Measurements from ENCODE around the gene KRTCAP3. TPM values are rescaled to one million over a fixed set of nuclear protein-coding genes. Genes with fewer than 3 reads are reported as not detected.

KRTCAP3 gene, protein sequence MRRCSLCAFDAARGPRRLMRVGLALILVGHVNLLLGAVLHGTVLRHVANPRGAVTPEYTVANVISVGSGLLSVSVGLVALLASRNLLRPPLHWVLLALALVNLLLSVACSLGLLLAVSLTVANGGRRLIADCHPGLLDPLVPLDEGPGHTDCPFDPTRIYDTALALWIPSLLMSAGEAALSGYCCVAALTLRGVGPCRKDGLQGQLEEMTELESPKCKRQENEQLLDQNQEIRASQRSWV
- 12.5 and 12.6 TPM in 2 replicates for polyA plus RNA-seq (2013)

DNA sequence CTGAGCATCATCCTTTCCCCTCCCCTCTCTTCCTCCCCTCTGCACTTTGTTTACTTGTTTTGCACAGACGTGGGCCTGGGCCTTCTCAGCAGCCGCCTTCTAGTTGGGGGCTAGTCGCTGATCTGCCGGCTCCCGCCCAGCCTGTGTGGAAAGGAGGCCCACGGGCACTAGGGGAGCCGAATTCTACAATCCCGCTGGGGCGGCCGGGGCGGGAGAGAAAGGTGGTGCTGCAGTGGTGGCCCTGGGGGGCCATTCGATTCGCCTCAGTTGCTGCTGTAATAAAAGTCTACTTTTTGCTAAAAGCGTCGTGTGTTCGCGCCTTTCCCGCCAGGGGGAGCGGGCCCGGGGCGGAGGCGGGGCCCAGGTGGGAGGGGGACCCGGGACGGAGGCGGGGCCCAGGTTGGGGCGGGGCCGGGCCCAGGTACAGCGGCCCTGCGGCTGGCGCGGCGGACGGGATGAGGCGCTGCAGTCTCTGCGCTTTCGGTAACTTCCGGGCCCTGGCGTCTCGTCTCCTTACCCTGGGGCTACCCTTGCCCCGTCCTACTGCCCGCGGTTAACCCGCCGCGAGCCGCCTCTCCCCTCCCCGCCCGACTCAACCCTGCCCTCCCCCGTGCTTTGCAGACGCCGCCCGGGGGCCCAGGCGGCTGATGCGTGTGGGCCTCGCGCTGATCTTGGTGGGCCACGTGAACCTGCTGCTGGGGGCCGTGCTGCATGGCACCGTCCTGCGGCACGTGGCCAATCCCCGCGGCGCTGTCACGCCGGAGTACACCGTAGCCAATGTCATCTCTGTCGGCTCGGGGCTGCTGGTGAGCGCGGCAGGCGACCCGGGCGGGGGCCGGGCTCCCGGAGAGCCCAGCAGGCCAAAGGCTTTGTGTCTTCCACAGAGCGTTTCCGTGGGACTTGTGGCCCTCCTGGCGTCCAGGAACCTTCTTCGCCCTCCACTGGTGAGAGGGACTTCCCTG lies at the start of gene KRTCAP3:
Gene KRTCAP3, plus strand, starts transcription at position 424 of the 962 bp plus-strand sequence. Its CDS starts 32 bp downstream, at position 456.
- peak within 1 kb of the TSS; percentile 82 for H4K8ac ChIP-seq (ENCODE audit: low read depth, low read length)
- peaks cover 32 to 42% of the 10 kb centered on the region in 2 experiments for H3K36me3 ChIP-seq (ENCODE audit: control insufficient read depth in 1 of 2, insufficient read depth in 2 of 2, low read length in 2 of 2)
- DNase-seq: peak; percentile 79 to 91
- peaks cover 3% of the 10 kb centered on the region for H3K79me2 ChIP-seq (ENCODE audit: control insufficient read depth, insufficient read depth, low read length, poor library complexity)
- H3K4me2 ChIP-seq (ENCODE audit: low read length): peak within 1 kb of the TSS; percentile 72
- H2BK12ac ChIP-seq (ENCODE audit: low read length): peak within 1 kb of the TSS; percentile 46
- H3K23ac ChIP-seq (ENCODE audit: low read length): no peak within 1 kb of the TSS
- H2BK120ac ChIP-seq (ENCODE audit: insufficient read depth, low read length, poor library complexity): peak within 1 kb of the TSS; percentile 21
- H3K79me1 ChIP-seq (ENCODE audit: low read length): peaks cover 6% of the 10 kb centered on the region
- peak within 1 kb of the TSS; percentile 88 for H4K12ac ChIP-seq (ENCODE audit: low read depth, low read length)
- H3K9ac ChIP-seq (ENCODE audit: low read length): peak within 1 kb of the TSS; percentile 10
- H3K4me3 ChIP-seq (ENCODE audit: low read depth, low read length): peak within 1 kb of the TSS; percentile 71
- H3K27ac ChIP-seq (ENCODE audit: low read depth, low read length): peak within 1 kb of the TSS; percentile 14
- peak within 1 kb of the TSS; percentile 38 for H3K4ac ChIP-seq (ENCODE audit: low read depth, low read length)
- H3K9me3 ChIP-seq (ENCODE audit: insufficient read depth, low read depth, low read length): no peaks in the 10 kb centered on the region
- H3K14ac ChIP-seq (ENCODE audit: low read length): peak within 1 kb of the TSS; percentile 94
- H2AK5ac ChIP-seq (ENCODE audit: low read length): peak within 1 kb of the TSS; percentile 73
- WGBS (ENCODE audit: extremely low coverage, insufficient coverage, insufficient read length): no CpG with 5 or more reads among the region's 80 CpGs
- H4K91ac ChIP-seq (ENCODE audit: low read depth, low read length): peak within 1 kb of the TSS; percentile 72
- peak within 1 kb of the TSS; percentile 93 for H3K18ac ChIP-seq (ENCODE audit: low read length)
- peaks cover 2 to 12% of the 10 kb centered on the region in 2 experiments for H3K4me1 ChIP-seq (ENCODE audit: control insufficient read depth in 1 of 2, insufficient read depth in 2 of 2, low read length in 2 of 2)
- H2AFZ ChIP-seq (ENCODE audit: insufficient read depth, low read length, poor library complexity): peak within 1 kb of the TSS; percentile 92
- H2BK5ac ChIP-seq (ENCODE audit: low read depth, low read length, poor library complexity): peak within 1 kb of the TSS; percentile 9
- no peaks in the 10 kb centered on the region for H3K27me3 ChIP-seq (ENCODE audit: insufficient read depth, low read length)

DNA sequence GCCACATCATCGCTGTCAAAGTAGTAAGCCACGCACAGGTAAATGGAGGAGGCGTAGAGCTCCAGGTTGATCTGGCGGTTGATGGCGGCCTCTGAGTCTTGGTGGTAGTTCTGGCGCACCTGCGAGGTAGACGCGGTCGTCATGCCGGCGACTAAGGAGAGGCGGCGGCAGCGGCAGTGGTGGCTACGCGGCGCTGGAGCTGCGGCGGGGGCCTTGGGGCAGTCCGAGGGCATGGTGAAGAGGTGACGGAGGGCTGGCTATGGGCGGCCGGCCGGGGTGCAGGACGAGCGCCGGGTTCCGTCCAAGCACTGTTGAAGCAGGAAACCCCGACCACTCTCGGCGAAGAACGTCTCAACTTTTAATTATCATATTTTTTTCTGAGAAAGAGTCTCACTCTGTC lies 49.0 kb upstream of the KRTCAP3 start:
- Histone ChIP-seq H3K14ac (ENCODE audit: low read length) (no peak overlapping the region), H4K8ac (ENCODE audit: low read depth, low read length) (no peak overlapping the region), H2BK12ac (ENCODE audit: low read length) (no peak overlapping the region), H3K9ac (ENCODE audit: low read length) (no peak overlapping the region), H3K79me2 (ENCODE audit: control insufficient read depth, insufficient read depth, low read length, poor library complexity) (peaks cover 5% of the 10 kb centered on the region), H3K9me3 (ENCODE audit: insufficient read depth, low read depth, low read length) (no peaks in the 10 kb centered on the region), H3K18ac (ENCODE audit: low read length) (no peak overlapping the region), H4K12ac (ENCODE audit: low read depth, low read length) (no peak overlapping the region), H3K23ac (ENCODE audit: low read length) (no peak overlapping the region), H4K91ac (ENCODE audit: low read depth, low read length) (no peak overlapping the region), H3K4me1 (ENCODE audit: control insufficient read depth in 1 of 2, insufficient read depth in 2 of 2, low read length in 2 of 2) (no peaks in the 10 kb centered on the region), H2BK5ac (ENCODE audit: low read depth, low read length, poor library complexity) (no peak overlapping the region), H2BK120ac (ENCODE audit: insufficient read depth, low read length, poor library complexity) (no peak overlapping the region), H3K4ac (ENCODE audit: low read depth, low read length) (peak overlapping the region; percentile 1), H3K27me3 (ENCODE audit: insufficient read depth, low read length) (no peaks in the 10 kb centered on the region), H3K4me2 (ENCODE audit: low read length) (no peak overlapping the region), H3K4me3 (ENCODE audit: low read depth, low read length) (no peak overlapping the region), H3K36me3 (ENCODE audit: control insufficient read depth in 1 of 2, insufficient read depth in 2 of 2, low read length in 2 of 2) (peaks cover 4 to 9% of the 10 kb centered on the region in 2 experiments), H3K27ac (ENCODE audit: low read depth, low read length) (no peak overlapping the region), H2AK5ac (ENCODE audit: low read length) (no peak overlapping the region), H3K79me1 (ENCODE audit: low read length) (no peaks in the 10 kb centered on the region), H2AFZ (ENCODE audit: insufficient read depth, low read length, poor library complexity) (no peak overlapping the region)
- DNase-seq: no peak
- no CpG with 5 or more reads among the region's 33 CpGs for WGBS (ENCODE audit: extremely low coverage, insufficient coverage, insufficient read length)

DNA sequence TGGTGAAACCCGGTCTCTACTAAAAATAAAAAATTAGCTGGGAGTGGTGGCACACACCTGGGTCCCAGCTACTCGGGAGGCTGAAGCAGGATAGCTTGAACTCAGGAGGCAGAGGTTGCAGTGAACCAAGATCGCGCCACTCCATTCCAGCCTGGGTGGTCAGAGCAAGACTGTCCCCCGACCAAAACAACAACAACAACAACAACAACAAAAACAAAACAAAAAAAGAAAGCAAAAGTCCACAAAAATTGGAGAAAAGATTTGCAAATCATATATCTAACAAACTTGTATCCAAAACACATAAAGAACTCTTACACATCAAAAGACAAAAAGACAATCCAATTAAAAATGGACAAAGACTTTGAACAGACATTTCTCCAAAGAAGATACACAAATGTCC lies 43.2 kb upstream of the KRTCAP3 start:
- no peak overlapping the region for H2AK5ac ChIP-seq (ENCODE audit: low read length)
- peaks cover 14% of the 10 kb centered on the region for H3K79me2 ChIP-seq (ENCODE audit: control insufficient read depth, insufficient read depth, low read length, poor library complexity)
- H4K91ac ChIP-seq (ENCODE audit: low read depth, low read length): no peak overlapping the region
- DNase-seq: no peak
- H3K4me2 ChIP-seq (ENCODE audit: low read length): no peak overlapping the region
- H3K4me1 ChIP-seq (ENCODE audit: control insufficient read depth in 1 of 2, insufficient read depth in 2 of 2, low read length in 2 of 2): no peaks in the 10 kb centered on the region
- H3K27me3 ChIP-seq (ENCODE audit: insufficient read depth, low read length): no peaks in the 10 kb centered on the region
- H3K14ac ChIP-seq (ENCODE audit: low read length): no peak overlapping the region
- no peak overlapping the region for H2BK12ac ChIP-seq (ENCODE audit: low read length)
- H3K9ac ChIP-seq (ENCODE audit: low read length): no peak overlapping the region
- no peaks in the 10 kb centered on the region for H3K9me3 ChIP-seq (ENCODE audit: insufficient read depth, low read depth, low read length)
- H3K27ac ChIP-seq (ENCODE audit: low read depth, low read length): no peak overlapping the region
- H3K36me3 ChIP-seq (ENCODE audit: control insufficient read depth in 1 of 2, insufficient read depth in 2 of 2, low read length in 2 of 2): peaks cover 0 to 2% of the 10 kb centered on the region in 2 experiments
- no peak overlapping the region for H2AFZ ChIP-seq (ENCODE audit: insufficient read depth, low read length, poor library complexity)
- H4K12ac ChIP-seq (ENCODE audit: low read depth, low read length): no peak overlapping the region
- H3K18ac ChIP-seq (ENCODE audit: low read length): no peak overlapping the region
- H3K4me3 ChIP-seq (ENCODE audit: low read depth, low read length): no peak overlapping the region
- no peak overlapping the region for H2BK5ac ChIP-seq (ENCODE audit: low read depth, low read length, poor library complexity)
- H3K4ac ChIP-seq (ENCODE audit: low read depth, low read length): peak overlapping the region; percentile 89
- H3K79me1 ChIP-seq (ENCODE audit: low read length): no peaks in the 10 kb centered on the region
- no peak overlapping the region for H4K8ac ChIP-seq (ENCODE audit: low read depth, low read length)
- no CpG with 5 or more reads among the region's 5 CpGs for WGBS (ENCODE audit: extremely low coverage, insufficient coverage, insufficient read length)
- no peak overlapping the region for H2BK120ac ChIP-seq (ENCODE audit: insufficient read depth, low read length, poor library complexity)
- no peak overlapping the region for H3K23ac ChIP-seq (ENCODE audit: low read length)

DNA sequence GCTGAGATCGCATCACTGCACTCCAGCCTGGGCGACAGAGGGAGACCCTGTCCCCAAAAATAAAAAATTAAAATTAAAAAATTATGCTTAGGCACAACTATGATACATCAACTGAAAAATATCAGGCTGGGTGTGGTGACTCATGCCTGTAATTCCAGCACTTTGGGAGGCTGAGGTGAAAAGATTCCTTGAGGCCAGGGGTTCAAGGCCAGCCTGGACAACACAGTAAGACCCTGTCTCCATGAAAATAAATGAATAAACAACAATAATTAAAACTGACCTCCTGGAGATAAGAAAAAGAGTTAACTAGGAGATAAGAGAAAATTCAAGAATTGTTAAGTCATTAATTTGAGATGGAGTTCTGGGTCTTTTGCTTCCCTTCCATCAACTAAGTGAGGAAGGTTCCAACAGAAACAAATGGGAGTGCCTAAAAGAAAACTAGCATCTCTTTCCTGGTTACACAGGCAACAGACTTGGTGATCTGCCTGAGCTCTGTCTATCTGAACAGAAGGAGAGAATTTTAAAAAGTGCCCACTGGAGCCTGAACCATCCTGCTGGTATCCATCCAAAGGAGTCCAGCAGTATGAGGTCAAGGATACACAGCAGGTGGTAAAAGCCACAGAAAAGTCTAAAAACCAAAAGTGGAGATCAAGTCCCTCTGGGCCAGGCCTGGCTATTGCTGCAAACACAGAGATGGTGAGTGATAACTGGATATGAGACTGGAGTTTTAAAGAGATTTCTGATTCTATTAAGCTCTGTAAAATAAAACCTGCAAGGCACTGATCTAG lies 41.6 kb upstream of the KRTCAP3 start:
- Histone ChIP-seq H3K9ac (ENCODE audit: low read length) (no peak overlapping the region), H3K27me3 (ENCODE audit: insufficient read depth, low read length) (no peaks in the 10 kb centered on the region), H3K27ac (ENCODE audit: low read depth, low read length) (no peak overlapping the region), H3K14ac (ENCODE audit: low read length) (no peak overlapping the region), H3K79me2 (ENCODE audit: control insufficient read depth, insufficient read depth, low read length, poor library complexity) (peaks cover 19% of the 10 kb centered on the region), H4K8ac (ENCODE audit: low read depth, low read length) (no peak overlapping the region), H2BK12ac (ENCODE audit: low read length) (no peak overlapping the region), H3K4me2 (ENCODE audit: low read length) (no peak overlapping the region), H2BK5ac (ENCODE audit: low read depth, low read length, poor library complexity) (no peak overlapping the region), H3K4ac (ENCODE audit: low read depth, low read length) (peak overlapping the region; percentile 86), H3K79me1 (ENCODE audit: low read length) (no peaks in the 10 kb centered on the region), H2BK120ac (ENCODE audit: insufficient read depth, low read length, poor library complexity) (no peak overlapping the region), H4K91ac (ENCODE audit: low read depth, low read length) (no peak overlapping the region), H4K12ac (ENCODE audit: low read depth, low read length) (no peak overlapping the region), H3K4me1 (ENCODE audit: control insufficient read depth in 1 of 2, insufficient read depth in 2 of 2, low read length in 2 of 2) (no peaks in the 10 kb centered on the region), H3K18ac (ENCODE audit: low read length) (no peak overlapping the region), H2AFZ (ENCODE audit: insufficient read depth, low read length, poor library complexity) (no peak overlapping the region), H3K23ac (ENCODE audit: low read length) (no peak overlapping the region), H3K9me3 (ENCODE audit: insufficient read depth, low read depth, low read length) (no peaks in the 10 kb centered on the region), H2AK5ac (ENCODE audit: low read length) (no peak overlapping the region), H3K36me3 (ENCODE audit: control insufficient read depth in 1 of 2, insufficient read depth in 2 of 2, low read length in 2 of 2) (peaks cover 3 to 9% of the 10 kb centered on the region in 2 experiments), H3K4me3 (ENCODE audit: low read depth, low read length) (no peak overlapping the region)
- no peak for DNase-seq
- WGBS (ENCODE audit: extremely low coverage, insufficient coverage, insufficient read length): no CpG with 5 or more reads among the region's 2 CpGs
